HCT116 (cell line): ENCODE data around the gene PLXNB3. TPM values are rescaled to one million over a fixed set of nuclear protein-coding genes. Genes with fewer than 3 reads are reported as not detected.

Source experiments
- ATAC-seq: fragments of 200-7000 bp; cut with Tn5 transposase; 2 replicates; pipeline ENCODE4 v1.9.1; 2020; ENCODE audit warnings: mild to moderate bottlenecking, moderate library complexity
- BruUV-seq: library from RNA; stranded (reverse); fragments of 400-500 nt; replicated peaks from 2 replicates; lab custom pipeline; 2021; lab: Mats Ljungman, UMichigan
- CTCF ChIA-PET: fragments of 300-600 bp; sonication (Branson Sonifier 250); formaldehyde crosslinking; loops from one replicate; lab custom pipeline; 2021; ENCODE audit warnings: antibody characterized with exemption; lab: Charles Lee
- POLR2A ChIA-PET: fragments of 300-600, 350-600 bp; sonication (Branson Sonifier 250); formaldehyde crosslinking; loops from one replicate; lab custom pipeline; 2021; ENCODE audit warnings: antibody characterized with exemption; lab: Charles Lee
- RAD21 ChIA-PET, 2 experiments: fragments of 300-600 bp; sonication (Branson Sonifier 250); formaldehyde crosslinking; loops; one replicate each; lab custom pipeline; 2023; ENCODE audit warnings: low total read pairs in 2 of 2; ENCODE audit not compliant: uncharacterized antibody in 2 of 2, unreplicated experiment in 2 of 2, low non-redundant PET in 1 of 2; lab: Charles Lee
- DNase-seq: peaks from one replicate; pipeline ENCODE4 v3.0.0-alpha.2; 2010; ENCODE audit warnings: low read depth, low spot score
- H2AFZ ChIP-seq: fragments of 200-600 bp; shearing (Covaris generic), sonication (generic); 2 replicates; pipeline ENCODE4 v1.6.1; 2017; ENCODE audit warnings: low read depth, mixed run types, mixed read lengths, antibody characterized with exemption, low read length; ENCODE audit not compliant: poor library complexity, severe bottlenecking
- H3K27ac ChIP-seq: 2 replicates; pipeline ENCODE4 v1.5.1; 2012; ENCODE audit warnings: low read depth, low read length
- H3K27me3 ChIP-seq: fragments of 200-600 bp; sonication (generic); 2 replicates; pipeline ENCODE4 v1.6.1; 2016; ENCODE audit warnings: mixed run types, low read length, mixed read lengths; ENCODE audit not compliant: insufficient read depth
- H3K36me3 ChIP-seq, 2 experiments: fragments of 200-500 bp in 1 of 2; fragments of 200-600 bp in 1 of 2; sonication (Bioruptor generic) in 1 of 2; sonication (generic) in 1 of 2; 2 replicates each; pipeline versions ENCODE4 v1.5.1 to v1.6.1; 2014 to 2016; ENCODE audit warnings: low read length in 2 of 2, inconsistent platforms in 1 of 2, mixed read lengths in 1 of 2, mixed run types in 1 of 2; ENCODE audit not compliant: insufficient read depth in 2 of 2, control insufficient read depth in 1 of 2
- H3K4me1 ChIP-seq, 2 experiments: fragments of 200-600 bp in 1 of 2; sonication (generic) in 1 of 2; 2 replicates each; pipeline versions ENCODE4 v1.5.1 to v1.6.1; 2012 to 2017; ENCODE audit warnings: low read length in 2 of 2, inconsistent platforms in 1 of 2, mild to moderate bottlenecking in 1 of 2, mixed read lengths in 1 of 2, mixed run types in 1 of 2, moderate library complexity in 1 of 2; ENCODE audit not compliant: insufficient read depth in 2 of 2, control insufficient read depth in 1 of 2
- H3K4me2 ChIP-seq: fragments of 200-600 bp; sonication (generic); 2 replicates; pipeline ENCODE4 v1.6.1; 2017; ENCODE audit warnings: mixed run types, low read length, mixed read lengths
- H3K4me3 ChIP-seq, 2 experiments: fragments of 200-600 bp in 1 of 2; sonication (generic) in 1 of 2; replicated peaks in 1 of 2; 2 replicates each; pipeline ENCODE4 v1.5.1; 2011 to 2016; ENCODE audit warnings: low read length in 2 of 2, control low read depth in 1 of 2, low read depth in 1 of 2, mild to moderate bottlenecking in 1 of 2, mixed read lengths in 1 of 2, mixed run types in 1 of 2
- H3K79me2 ChIP-seq: fragments of 200-600 bp; sonication (generic); 2 replicates; pipeline ENCODE4 v1.6.1; 2017; ENCODE audit warnings: mild to moderate bottlenecking, mixed run types, low read length, moderate library complexity, mixed read lengths; ENCODE audit not compliant: insufficient read depth
- H3K9ac ChIP-seq: fragments of 200-600 bp; sonication (generic); 2 replicates; pipeline ENCODE4 v1.6.1; 2016; ENCODE audit warnings: low read length, mixed read lengths
- H3K9me2 ChIP-seq: fragments of 200-600 bp; sonication (generic), shearing (Covaris generic); 2 replicates; pipeline ENCODE4 v1.6.1; 2017; ENCODE audit warnings: mixed run types, mild to moderate bottlenecking, moderate library complexity; ENCODE audit not compliant: insufficient read depth
- H3K9me3 ChIP-seq, 2 experiments: fragments of 200-500 bp in 1 of 2; fragments of 200-600 bp in 1 of 2; sonication (Bioruptor generic) in 1 of 2; sonication (generic) in 1 of 2; 2 replicates each; pipeline ENCODE4 v1.6.1; 2014 to 2017; ENCODE audit warnings: low read length in 2 of 2, mixed read lengths in 2 of 2, inconsistent platforms in 1 of 2, low read depth in 1 of 2, mild to moderate bottlenecking in 1 of 2, mixed run types in 1 of 2, moderate library complexity in 1 of 2; ENCODE audit not compliant: control insufficient read depth in 1 of 2, insufficient read depth in 1 of 2
- H4K20me1 ChIP-seq: fragments of 200-600 bp; sonication (generic), shearing (Covaris generic); 2 replicates; pipeline ENCODE4 v1.6.1; 2017; ENCODE audit warnings: mixed run types, mild to moderate bottlenecking, moderate library complexity; ENCODE audit not compliant: insufficient read depth
- CBX3 ChIP-seq: IDR thresholded peaks from 2 replicates; pipeline ENCODE4 v1.6.1; 2012; ENCODE audit warnings: low read depth
- CEBPB ChIP-seq: IDR thresholded peaks from 2 replicates; pipeline ENCODE4 v1.6.1; 2012; ENCODE audit warnings: low read depth
- EGR1 ChIP-seq: IDR thresholded peaks from 2 replicates; pipeline ENCODE4 v1.6.1; 2012; ENCODE audit warnings: low read depth
- EZH2phosphoT487 ChIP-seq: fragments of 200-600 bp; IDR thresholded peaks from 2 replicates; pipeline ENCODE4 v1.6.1; 2018; ENCODE audit warnings: antibody characterized with exemption, borderline replicate concordance
- POLR2A ChIP-seq: IDR thresholded peaks from 2 replicates; pipeline ENCODE4 v1.7.0; 2011; ENCODE audit warnings: borderline replicate concordance; ENCODE audit not compliant: insufficient read depth, insufficient read length; ENCODE audit errors: extremely low read depth
- SIN3A ChIP-seq: IDR thresholded peaks from 2 replicates; pipeline ENCODE4 v1.6.1; 2012; ENCODE audit warnings: low read depth
- SRF ChIP-seq: IDR thresholded peaks from 2 replicates; pipeline ENCODE4 v1.6.1; 2012; ENCODE audit warnings: low read depth
- TCF7L2 ChIP-seq: IDR thresholded peaks from 2 replicates; pipeline ENCODE4 v1.7.0; 2011; ENCODE audit warnings: borderline replicate concordance, inconsistent platforms; ENCODE audit not compliant: insufficient read depth, insufficient read length; ENCODE audit errors: extremely low read depth
- YY1 ChIP-seq: IDR thresholded peaks from 2 replicates; pipeline ENCODE4 v1.6.1; 2011; ENCODE audit warnings: low read length, low read depth, moderate library complexity, mild to moderate bottlenecking; ENCODE audit not compliant: insufficient replicate concordance; ENCODE audit errors: extremely low read depth
- ZNF274 ChIP-seq: fragments of 200-500 bp; sonication (Bioruptor generic); IDR thresholded peaks from 2 replicates; pipeline ENCODE4 v1.6.1; 2014; ENCODE audit warnings: mild to moderate bottlenecking, low read depth, low read length, inconsistent platforms
- intact Hi-C: fragments of 100-400 bp; cut with micrococcal nuclease; formaldehyde crosslinking; loops from 2 replicates; pipeline ENCODE4 v1.10.0; 2022
- total RNA-seq: library from RNA; stranded (reverse); gene quantifications from one replicate; pipeline ENCODE4 v1.2.1, GENCODE V29; 2021; ENCODE audit not compliant: unreplicated experiment
- TF ChIP-seq, protein P1 (sequence below): IDR thresholded peaks from 2 replicates; pipeline ENCODE4 v1.6.1; 2012
- TF ChIP-seq, protein P2 (sequence below): IDR thresholded peaks from 2 replicates; pipeline ENCODE4 v1.6.1; 2012
- TF ChIP-seq, protein P3 (sequence below): IDR thresholded peaks from 2 replicates; pipeline ENCODE4 v1.6.1; 2011; ENCODE audit warnings: mild to moderate bottlenecking, low read length, moderate library complexity; ENCODE audit not compliant: insufficient replicate concordance; ENCODE audit errors: extremely low read depth

PLXNB3 gene
- total RNA-seq, 1 experiment from 2014 or later: 4.8 TPM

DNA sequence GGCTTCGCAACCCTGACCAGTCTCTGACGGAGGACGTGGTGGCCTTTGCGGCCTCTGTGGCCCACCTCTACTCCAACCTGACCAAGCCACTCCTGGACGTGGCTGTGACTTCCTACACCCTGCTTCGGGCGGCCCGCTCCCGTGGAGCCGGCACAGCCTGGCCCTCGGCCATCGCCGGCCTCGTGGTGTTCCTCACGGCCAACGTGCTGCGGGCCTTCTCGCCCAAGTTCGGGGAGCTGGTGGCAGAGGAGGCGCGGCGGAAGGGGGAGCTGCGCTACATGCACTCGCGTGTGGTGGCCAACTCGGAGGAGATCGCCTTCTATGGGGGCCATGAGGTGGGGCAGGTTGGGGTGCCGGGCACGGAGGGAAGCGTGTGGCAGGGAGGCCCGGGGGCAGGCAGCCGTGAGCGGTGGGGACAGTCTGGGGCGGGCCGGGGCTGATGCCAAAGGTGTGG lies 38.2 kb upstream of the PLXNB3 start:
- peaks cover 4 to 6% of the 10 kb centered on the region in 2 experiments; a peak in 2 of 4 replicates for H3K36me3 ChIP-seq
- H3K9me3 ChIP-seq: no peaks in the 10 kb centered on the region
- no peaks in the 10 kb centered on the region for H3K27me3 ChIP-seq
- no peaks in the 10 kb centered on the region for H3K9me2 ChIP-seq
- intact Hi-C loops: no loop called here
- peaks cover 29% of the 10 kb centered on the region for H3K79me2 ChIP-seq
- peak overlapping the region; percentile 69 for H3K4me2 ChIP-seq
- peaks cover 39 to 45% of the 10 kb centered on the region in 2 experiments for H3K4me1 ChIP-seq
- TF ChIP-seq CBX3 (no peak), CEBPB (no peak), TCF7L2 (no peak), EGR1 (no peak), EZH2phosphoT487 (no peak)
- H2AFZ ChIP-seq: no peak overlapping the region
- ChIA-PET CTCF (no interaction called here), POLR2A (no interaction called here), RAD21 (no interaction called here)
- ATAC-seq: no peak
- DNase-seq: no peak
- peak overlapping the region; percentile 85 for H3K27ac ChIP-seq
- no peaks in the 10 kb centered on the region for H4K20me1 ChIP-seq
- no peak overlapping the region for H3K9ac ChIP-seq
- BruUV-seq: no TSS peak
- no peak overlapping the region for H3K4me3 ChIP-seq

DNA sequence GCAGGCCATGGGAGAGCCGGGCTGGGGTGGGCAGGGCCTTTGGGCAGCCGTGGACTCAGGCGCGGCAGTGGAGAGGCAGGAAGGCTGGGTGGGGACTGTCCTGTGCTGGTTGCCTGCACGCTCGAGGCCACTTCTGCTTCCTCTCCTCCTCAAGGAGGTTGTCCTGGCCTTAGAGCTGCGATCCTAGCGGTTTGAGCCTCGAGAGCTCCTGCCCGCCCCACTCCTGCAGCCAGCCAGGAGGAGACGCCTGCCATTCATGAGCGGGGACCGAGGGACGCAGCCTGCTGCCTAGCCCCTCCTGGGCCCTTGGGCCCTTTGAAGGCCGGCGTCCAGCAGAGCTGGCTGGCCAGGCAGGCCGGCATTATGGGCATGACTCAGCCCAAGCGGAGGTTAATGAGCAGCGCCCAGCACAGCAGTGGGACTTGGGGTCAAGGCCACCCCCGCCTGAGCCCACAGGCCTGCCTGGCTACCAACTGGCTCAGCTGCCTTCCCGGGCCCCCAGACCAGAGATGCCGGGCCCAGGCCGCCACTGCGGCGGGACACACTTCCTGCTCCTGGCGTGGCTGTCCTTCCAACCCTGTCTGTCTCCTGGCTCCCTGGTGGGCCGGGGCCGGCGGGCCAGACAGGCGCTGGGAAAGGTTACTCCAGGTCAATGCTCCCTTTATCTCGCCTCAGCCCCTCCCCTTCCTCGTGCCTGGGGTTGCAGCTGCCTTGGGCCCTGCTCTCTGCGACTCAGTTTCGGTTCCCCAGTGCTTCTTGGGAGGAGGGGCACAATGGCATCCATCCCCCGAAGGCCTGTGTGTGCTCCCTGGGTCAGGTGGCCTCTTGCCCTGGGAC lies 37.5 kb upstream of the PLXNB3 start:
- peak overlapping the region; percentile 85 for H3K27ac ChIP-seq
- no peaks in the 10 kb centered on the region for H3K27me3 ChIP-seq
- peaks cover 25% of the 10 kb centered on the region for H3K79me2 ChIP-seq
- TF ChIP-seq SIN3A (no peak), SRF (no peak), POLR2A (no peak), ZNF274 (no peak), YY1 (no peak)
- TF ChIP-seq, protein P1, sequence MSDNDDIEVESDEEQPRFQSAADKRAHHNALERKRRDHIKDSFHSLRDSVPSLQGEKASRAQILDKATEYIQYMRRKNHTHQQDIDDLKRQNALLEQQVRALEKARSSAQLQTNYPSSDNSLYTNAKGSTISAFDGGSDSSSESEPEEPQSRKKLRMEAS: no peak
- TF ChIP-seq, protein P2, sequence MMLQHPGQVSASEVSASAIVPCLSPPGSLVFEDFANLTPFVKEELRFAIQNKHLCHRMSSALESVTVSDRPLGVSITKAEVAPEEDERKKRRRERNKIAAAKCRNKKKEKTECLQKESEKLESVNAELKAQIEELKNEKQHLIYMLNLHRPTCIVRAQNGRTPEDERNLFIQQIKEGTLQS: no peak
- TF ChIP-seq, protein P3, sequence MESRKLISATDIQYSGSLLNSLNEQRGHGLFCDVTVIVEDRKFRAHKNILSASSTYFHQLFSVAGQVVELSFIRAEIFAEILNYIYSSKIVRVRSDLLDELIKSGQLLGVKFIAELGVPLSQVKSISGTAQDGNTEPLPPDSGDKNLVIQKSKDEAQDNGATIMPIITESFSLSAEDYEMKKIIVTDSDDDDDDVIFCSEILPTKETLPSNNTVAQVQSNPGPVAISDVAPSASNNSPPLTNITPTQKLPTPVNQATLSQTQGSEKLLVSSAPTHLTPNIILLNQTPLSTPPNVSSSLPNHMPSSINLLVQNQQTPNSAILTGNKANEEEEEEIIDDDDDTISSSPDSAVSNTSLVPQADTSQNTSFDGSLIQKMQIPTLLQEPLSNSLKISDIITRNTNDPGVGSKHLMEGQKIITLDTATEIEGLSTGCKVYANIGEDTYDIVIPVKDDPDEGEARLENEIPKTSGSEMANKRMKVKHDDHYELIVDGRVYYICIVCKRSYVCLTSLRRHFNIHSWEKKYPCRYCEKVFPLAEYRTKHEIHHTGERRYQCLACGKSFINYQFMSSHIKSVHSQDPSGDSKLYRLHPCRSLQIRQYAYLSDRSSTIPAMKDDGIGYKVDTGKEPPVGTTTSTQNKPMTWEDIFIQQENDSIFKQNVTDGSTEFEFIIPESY: no peak
- TF ChIP-seq, all 23 proteins: peak for 0
- ATAC-seq: peak; percentile 12
- Histone ChIP-seq H3K36me3 (peaks cover 4 to 6% of the 10 kb centered on the region in 2 experiments; a peak in 2 of 4 replicates), H3K9me3 (no peaks in the 10 kb centered on the region), H3K9me2 (no peaks in the 10 kb centered on the region), H3K4me1 (peaks cover 39 to 45% of the 10 kb centered on the region in 2 experiments), H4K20me1 (no peaks in the 10 kb centered on the region), H3K4me2 (peak overlapping the region; percentile 69), H3K9ac (peak overlapping the region; percentile 51), H3K4me3 (peak overlapping the region; percentile 11 to 28; a peak in 2 of 4 replicates), H2AFZ (no peak overlapping the region)
- no TSS peak for BruUV-seq
- intact Hi-C loops: no loop called here
- no peak for DNase-seq
- CTCF ChIA-PET: no interaction called here
- POLR2A ChIA-PET: no interaction called here
- RAD21 ChIA-PET: no interaction called here
